Left renal cortex interstitium (tissue), 4 donors: ENCODE measurements around the gene TMEM8B. TPM values are rescaled to one million over a fixed set of nuclear protein-coding genes. Genes with fewer than 3 reads are reported as not detected.

Experiments used
- DNase-seq, 4 donors: peaks; one replicate each; pipeline ENCODE4 v3.0.0-alpha.2; 2013; ENCODE audit warnings: low read depth in 4 of 4, low spot score in 2 of 4, missing footprints in 1 of 4
- polyA plus RNA-seq, 4 donors: library from polyadenylated mRNA; unstranded; fragments of 120-200 nt; gene quantifications; one replicate each; pipeline ENCODE4 v1.2.1, GENCODE V29; 2013; ENCODE audit not compliant: insufficient read length in 4 of 4

Gene TMEM8B
- polyA plus RNA-seq, 4 donors: 25.6 to 39.5 (median 29.2) TPM

- no peak for DNase-seq
Measured at GRCh38 chr9:35835766-35836165, 6.7 kb downstream of the TMEM8B start.

- DNase-seq: no peak
Measured at GRCh38 chr9:35836595-35836994, 7.6 kb downstream of the TMEM8B start.

- DNase-seq: no peak
Measured at GRCh38 chr9:35839926-35840325, 10.9 kb downstream of the TMEM8B start.

- DNase-seq: no peak
Measured at GRCh38 chr9:35840881-35841644, 12.0 kb downstream of the TMEM8B start.

- no peak for DNase-seq
Measured at GRCh38 chr9:35841645-35841900, 12.5 kb downstream of the TMEM8B start.

GRCh38 chr9:35842020-35842745, 13.2 kb downstream of the TMEM8B start:
- no peak for DNase-seq

GRCh38 chr9:35842795-35843194, 13.8 kb downstream of the TMEM8B start:
- DNase-seq: no peak

- peak in 1 of 4 donors; percentile 56 for DNase-seq
Measured at GRCh38 chr9:35844628-35845270, 15.7 kb downstream of the TMEM8B start.

GRCh38 chr9:35845824-35846771, 17.1 kb downstream of the TMEM8B start:
- DNase-seq: no peak

GRCh38 chr9:35847792-35848572, 19.0 kb downstream of the TMEM8B start:
- no peak for DNase-seq

- no peak for DNase-seq
Measured at GRCh38 chr9:35852267-35852815, 23.3 kb downstream of the TMEM8B start.

GRCh38 chr9:35852876-35853865, 24.1 kb downstream of the TMEM8B start:
- DNase-seq: no peak

GRCh38 chr9:35854091-35854762, 25.2 kb downstream of the TMEM8B start:
- DNase-seq: no peak

- DNase-seq: no peak
Measured at GRCh38 chr9:35856206-35856605, 27.2 kb downstream of the TMEM8B start.

GRCh38 chr9:35856882-35857281, 27.9 kb downstream of the TMEM8B start:
- no peak for DNase-seq

GRCh38 chr9:35858458-35858857, 29.4 kb downstream of the TMEM8B start:
- no peak for DNase-seq

GRCh38 chr9:35859310-35859989, 30.4 kb downstream of the TMEM8B start:
- DNase-seq: no peak
